Medulla oblongata (tissue), 1 donor: ENCODE measurements around the gene DMP1.
A peak's percentile ranks its signal among the peaks of the same experiment; 100 is the strongest.

Experiments
- DNase-seq: peaks from one replicate; pipeline ENCODE4 v3.0.0-alpha.2; 2015; ENCODE audit errors: extremely low spot score

DMP1 gene, protein sequence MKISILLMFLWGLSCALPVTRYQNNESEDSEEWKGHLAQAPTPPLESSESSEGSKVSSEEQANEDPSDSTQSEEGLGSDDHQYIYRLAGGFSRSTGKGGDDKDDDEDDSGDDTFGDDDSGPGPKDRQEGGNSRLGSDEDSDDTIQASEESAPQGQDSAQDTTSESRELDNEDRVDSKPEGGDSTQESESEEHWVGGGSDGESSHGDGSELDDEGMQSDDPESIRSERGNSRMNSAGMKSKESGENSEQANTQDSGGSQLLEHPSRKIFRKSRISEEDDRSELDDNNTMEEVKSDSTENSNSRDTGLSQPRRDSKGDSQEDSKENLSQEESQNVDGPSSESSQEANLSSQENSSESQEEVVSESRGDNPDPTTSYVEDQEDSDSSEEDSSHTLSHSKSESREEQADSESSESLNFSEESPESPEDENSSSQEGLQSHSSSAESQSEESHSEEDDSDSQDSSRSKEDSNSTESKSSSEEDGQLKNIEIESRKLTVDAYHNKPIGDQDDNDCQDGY

DNA sequence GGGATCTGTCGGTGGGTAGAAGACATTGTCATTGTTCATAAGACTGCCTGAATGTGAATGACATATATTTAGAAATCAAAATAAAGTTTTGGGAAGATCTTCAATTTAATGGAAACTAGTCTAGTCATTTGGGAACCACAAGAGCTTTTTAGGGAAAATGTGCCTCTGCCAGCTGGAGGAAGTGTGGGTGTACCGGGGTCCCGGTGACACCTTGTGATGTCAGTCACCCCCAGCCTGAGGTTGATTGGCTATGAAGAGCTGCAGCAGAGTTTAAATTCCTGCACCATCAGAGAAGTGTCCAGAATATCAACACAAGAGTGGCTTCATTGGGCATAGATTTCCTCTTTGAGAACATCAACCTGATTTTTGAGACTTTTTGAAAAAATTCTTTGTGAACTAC, at the start of gene DMP1:
TSS of gene DMP1 (plus strand) at position 301 of the 400 bp plus-strand sequence. CDS start 6,213 bp downstream, outside the sequence.
- no peak for DNase-seq

DNA sequence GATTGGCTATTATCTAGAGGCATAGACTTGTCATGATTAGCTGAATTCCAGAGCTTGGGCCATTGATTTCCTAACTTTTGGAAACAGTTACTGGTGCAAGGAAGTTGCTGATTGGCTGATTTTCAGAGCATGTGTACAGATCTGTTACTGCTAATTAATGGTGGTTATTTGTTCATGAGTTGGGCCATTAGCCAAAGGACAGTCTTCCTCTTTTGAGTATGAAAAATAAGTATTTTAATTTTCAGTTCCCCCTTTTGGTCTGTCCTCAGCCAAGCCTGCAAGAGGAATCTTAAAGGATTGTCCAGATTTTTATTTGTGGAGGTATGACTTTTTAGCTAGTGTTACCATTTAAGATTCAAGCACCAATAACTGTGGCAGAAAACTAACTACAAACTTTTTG, 48.7 kb upstream of the DMP1 start:
- no peak for DNase-seq

DNA sequence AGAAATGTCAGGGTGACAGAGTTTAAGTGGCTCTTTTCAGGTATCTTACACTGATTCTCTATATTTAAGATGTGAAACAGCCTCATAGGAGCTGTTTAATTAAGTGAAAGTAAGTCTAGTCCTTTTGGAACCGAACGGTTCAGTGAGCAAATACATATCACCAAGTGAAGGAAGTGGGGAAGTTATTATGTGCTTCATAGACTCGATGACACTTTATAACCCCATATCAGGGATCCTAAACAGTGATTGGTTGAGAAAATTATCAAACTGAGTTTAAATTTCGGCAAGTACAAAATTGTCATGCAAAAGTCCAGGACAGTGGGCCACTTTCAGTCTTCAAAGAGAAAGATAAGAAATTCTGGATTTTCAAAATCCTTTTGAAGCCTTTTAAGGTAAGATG, 41.9 kb upstream of the DMP1 start, which contains the start of gene DSPP:
TSS of gene DSPP (plus strand) at position 301 of the 400 bp plus-strand sequence. CDS start 2,380 bp downstream, outside the sequence.
- DNase-seq = no peak

DNA sequence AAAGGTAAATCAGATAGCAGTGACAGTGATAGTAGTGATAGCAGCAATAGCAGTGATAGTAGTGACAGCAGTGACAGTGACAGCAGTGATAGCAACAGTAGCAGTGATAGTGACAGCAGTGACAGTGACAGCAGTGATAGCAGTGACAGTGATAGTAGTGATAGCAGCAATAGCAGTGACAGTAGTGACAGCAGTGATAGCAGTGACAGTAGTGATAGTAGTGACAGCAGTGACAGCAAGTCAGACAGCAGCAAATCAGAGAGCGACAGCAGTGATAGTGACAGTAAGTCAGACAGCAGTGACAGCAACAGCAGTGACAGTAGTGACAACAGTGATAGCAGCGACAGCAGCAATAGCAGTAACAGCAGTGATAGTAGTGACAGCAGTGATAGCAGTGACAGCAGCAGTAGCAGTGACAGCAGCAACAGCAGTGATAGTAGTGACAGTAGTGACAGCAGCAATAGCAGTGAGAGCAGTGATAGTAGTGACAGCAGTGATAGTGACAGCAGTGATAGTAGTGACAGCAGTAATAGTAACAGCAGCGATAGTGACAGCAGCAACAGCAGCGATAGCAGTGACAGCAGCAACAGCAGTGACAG, 35.7 kb upstream of the DMP1 start:
- no peak for DNase-seq

DNA sequence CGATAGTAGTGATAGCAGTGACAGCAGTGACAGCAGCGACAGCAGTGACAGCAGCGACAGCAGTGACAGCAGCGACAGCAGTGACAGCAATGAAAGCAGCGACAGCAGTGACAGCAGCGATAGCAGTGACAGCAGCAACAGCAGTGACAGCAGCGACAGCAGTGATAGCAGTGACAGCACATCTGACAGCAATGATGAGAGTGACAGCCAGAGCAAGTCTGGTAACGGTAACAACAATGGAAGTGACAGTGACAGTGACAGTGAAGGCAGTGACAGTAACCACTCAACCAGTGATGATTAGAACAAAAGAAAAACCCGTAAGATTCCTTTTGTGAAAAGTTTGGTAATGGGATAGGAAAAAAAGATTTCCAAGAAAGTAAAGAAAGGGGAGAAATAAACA, 33.8 kb upstream of the DMP1 start:
- no peak for DNase-seq

DNA sequence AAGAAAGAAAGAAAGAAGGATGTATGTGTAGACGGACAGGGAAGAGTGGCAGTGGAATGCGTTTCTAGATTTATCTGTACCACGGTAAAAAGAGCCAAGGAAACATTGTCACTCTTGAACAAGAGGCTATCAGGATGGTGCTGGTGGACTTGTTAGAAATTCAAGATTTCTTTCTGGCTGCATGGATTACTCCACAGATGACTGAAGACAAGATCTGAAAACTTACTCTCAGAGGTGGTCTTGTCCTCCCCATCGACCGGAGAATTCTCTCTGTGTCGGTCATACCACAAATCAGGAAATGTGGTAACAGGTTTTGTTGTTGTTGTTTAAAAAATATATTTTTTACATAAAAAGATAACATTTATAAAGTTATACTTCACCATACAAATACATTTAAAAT, 30.0 kb upstream of the DMP1 start:
- DNase-seq = no peak

DNA sequence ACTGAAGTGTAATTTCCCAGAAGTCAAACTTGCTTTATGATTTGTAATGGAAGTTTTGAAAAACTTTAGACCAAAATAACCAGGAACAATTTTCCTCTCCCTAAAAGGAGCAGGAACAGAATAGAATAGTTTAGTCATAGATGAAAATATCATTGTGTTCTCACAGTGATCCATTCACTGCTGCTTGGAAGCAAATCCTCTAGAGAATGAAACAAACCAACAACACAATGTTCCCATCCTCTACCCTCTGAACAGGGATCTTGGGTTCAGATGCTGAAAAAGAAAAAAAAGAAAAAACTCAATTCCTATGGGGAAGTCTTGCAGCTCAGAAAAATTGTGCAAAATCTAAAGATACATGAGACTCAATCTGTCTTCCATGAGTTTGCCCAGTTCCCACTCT, 29.6 kb upstream of the DMP1 start:
- DNase-seq = peak; percentile 50

DNA sequence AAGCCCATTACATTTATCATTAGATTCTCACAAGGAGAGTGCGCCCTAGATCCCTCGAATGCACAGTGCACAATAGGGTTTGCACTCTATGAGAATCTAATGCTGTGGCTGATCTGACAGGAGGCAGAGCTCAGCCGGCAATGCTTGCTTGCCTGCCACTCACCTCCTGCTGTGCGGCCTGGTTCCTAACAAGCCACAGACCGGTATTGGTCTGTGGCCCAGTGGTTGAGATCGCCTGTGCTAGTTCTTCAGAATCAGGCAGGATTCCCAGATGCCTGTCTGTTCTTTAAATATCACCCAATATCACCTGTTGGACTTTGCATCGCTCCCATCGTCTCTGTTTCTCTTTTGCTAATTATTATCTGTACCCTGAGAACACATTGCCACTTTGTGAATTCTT, 27.8 kb upstream of the DMP1 start:
- no peak for DNase-seq

DNA sequence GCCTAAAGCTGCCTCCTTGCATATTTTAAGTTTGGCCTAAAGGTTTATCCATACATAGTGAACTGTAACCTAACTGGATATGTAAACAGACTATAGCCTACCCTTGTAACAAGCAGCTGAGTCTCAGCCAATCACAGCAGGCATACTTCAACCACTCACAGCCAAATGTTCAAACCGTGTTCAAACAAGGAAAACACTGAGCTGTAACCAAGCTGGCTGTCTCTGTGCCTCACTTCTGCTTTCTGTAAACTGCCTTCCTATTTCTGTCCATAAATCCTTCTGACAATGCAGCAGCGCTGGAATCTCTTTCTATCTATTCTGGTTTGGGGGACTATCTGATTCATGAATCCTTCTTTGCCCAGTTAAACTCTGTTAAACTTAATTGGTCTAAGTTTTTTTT, 25.4 kb upstream of the DMP1 start:
- no peak for DNase-seq

DNA sequence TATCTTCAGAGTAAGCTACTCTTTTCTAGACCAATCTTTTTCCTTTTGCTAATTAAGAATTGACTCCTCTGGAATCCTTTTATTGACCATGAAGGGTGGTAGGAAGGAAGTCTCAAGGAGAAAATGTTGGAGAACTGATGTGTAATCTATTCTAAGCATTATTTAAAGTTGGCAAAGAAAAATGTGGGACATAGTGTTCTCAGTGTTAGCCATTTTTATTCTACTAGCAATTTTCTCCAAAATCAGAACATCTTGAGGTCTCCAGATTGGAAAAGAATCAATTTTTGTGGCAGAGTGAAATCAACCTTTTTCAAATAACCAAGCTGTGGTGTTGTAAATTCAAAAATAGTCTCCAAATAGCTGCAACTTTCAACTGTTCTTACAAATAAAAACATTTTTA, 18.4 kb upstream of the DMP1 start:
- DNase-seq = no peak

DNA sequence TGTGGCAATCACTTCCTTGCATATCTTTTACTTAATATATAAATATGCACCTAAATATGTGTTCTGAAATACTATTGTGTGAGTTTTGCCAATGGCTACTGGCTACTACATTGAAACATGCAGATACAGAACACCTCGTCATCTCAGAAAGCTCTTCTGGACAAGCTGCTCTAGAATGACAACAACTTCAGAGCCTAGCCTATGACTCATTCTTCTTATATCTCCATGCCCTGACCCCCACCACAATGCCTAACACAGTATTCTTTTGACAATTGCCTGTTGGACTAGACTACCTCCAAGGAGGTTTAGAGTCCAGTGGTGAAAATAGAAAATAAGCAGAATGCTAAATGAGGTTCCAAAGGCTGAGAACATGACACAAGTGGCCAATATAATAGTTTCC, 17.6 kb upstream of the DMP1 start:
- DNase-seq = no peak

DNA sequence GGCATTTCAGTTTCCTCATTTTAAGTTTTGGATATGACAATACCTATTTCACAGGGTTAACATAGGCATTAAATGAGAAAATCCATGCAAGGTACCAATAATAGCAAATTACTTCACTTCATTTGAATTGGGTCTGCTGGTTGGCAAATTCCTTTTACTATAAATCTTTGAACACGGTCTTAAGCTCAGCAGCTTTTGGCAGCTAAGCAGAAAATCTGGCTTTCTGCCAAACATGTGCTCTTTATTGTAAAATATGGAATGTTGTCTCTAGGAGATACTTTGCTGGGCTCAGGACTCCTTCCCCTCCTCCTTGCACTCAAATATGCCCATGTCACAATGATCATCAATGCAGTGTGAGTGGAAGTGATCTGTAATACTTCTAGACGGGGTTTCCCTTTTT, 16.8 kb upstream of the DMP1 start:
- no peak for DNase-seq

DNA sequence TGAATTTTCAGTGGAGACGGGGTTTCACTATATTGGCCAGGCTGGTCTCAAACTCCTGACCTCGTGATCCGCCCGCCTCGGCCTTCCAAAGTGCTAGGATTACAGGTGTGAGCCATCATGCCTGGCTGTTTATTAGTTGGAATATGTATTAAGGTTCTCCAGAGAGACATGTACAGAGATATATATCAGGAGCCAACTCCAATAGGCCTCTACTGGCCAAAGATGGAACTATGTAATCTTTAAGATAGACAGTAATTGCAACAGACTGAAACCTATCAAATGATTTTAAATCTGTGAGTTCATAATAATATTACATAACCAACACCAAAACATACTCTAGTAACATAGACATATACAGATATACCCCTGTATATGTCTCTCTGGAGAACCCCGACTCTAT, 5.8 kb upstream of the DMP1 start:
- no peak for DNase-seq

DNA sequence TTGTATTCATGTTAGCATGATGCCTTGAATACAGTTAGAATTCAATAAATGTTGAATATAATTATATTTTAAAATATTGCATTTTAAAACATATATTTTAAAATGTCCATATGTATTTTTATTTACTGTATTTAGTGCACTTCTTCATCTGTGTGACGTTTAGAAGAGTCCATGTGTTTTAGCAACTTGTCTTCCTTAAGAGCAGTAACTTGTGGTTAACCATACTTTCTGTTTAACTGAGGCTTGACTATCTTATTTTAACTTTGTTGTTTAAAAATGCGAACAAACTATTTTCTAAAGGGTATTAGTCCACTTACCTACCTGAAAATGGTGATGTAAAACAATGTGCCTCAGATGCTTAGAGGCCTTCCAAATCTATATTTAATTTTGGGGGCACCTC, 858 bp downstream of the DMP1 start:
- no peak for DNase-seq

DNA sequence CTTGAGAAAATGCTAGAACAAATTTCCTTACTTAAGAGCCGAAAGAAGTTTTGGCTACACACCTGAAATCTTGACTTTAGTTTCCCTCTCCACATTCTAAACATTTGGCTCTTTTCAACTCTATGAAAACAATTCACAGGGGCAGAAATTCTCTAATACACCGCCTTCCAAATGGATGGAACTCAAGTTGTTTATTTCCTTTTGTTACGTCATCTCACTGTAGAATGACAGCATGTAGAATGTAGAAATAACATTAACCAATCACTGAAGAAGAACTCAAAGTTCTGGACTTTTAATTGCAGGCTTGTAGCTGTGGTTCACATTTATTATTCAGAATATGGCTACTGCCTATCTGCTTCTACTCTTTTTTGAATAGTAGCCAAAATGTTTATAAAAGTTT, 1.9 kb downstream of the DMP1 start:
- no peak for DNase-seq

DNA sequence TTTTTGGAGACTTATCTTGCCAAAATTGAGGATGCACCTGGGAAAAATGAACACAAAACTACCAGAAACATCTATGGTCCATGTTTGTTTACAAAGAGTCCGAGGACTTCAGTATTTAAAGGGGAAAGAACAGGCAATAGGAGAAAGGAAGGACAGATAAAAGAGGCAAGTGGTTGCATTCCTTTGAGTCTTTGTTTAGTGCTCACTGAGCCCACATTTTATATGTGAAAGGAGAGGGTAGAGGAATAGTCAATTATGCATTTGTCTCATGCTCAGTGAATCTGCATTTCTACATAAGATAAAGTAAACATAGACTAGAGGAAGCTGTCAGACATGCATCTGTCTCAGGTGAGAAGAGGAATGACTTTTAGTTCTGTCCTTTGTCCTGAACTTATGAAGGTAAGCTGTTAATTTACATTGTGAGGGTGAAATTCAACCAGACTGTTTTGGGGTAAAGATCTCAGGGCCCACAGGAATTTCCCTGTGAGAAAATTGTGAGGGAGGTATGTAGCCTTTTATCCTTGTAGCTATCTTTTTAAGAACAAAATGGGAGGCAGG, 4.5 kb downstream of the DMP1 start:
- DNase-seq = no peak

DNA sequence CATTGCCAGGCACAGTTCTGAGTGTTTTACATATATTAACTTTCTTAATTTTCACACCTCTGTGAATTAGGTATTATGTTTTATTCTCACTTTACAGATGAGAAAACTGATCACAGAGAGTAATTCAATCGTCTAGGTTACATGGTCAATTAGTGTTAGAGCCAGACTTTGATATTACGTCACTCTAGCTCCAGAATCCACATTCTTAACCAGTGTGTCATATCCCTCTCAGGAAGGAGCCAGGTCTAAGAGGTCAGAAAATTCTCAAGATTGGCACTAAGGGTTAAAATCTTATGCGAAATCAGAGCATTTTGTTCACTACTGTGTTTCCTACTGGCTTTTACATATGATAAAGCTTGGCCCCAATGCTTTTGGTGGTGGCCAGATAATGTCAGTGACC, 7.4 kb downstream of the DMP1 start:
- DNase-seq = no peak

DNA sequence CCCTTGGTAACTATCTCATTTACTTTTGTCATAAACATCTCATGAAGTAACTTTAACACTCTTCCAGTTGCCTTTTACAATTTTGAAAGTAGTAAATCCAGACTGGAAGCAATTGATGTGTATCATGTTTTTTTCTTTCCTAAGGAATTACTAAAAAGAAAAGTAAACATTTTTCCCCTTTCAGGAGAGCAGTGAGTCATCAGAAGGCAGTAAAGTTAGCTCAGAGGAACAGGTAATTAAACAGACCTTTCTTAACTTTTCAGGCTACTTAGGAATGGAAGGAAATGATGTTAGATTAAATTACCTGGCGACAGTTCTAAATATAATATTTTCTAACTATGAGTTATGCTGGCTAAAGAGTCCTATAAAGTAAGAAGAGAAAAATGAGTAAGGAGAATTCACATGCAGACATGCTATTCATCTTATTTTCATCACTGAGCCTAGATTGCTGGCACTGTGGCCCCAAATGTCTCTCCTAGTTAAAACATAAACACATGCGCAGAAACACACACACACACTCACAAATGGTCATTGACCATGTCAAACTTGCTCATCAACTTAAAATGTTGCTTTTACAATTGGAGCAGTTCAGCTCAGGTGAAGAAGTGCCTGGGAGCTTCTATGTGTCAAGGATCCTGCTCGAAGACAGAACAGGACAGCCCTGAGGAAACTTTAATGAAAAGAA, 9.3 kb downstream of the DMP1 start:
- DNase-seq = no peak

DNA sequence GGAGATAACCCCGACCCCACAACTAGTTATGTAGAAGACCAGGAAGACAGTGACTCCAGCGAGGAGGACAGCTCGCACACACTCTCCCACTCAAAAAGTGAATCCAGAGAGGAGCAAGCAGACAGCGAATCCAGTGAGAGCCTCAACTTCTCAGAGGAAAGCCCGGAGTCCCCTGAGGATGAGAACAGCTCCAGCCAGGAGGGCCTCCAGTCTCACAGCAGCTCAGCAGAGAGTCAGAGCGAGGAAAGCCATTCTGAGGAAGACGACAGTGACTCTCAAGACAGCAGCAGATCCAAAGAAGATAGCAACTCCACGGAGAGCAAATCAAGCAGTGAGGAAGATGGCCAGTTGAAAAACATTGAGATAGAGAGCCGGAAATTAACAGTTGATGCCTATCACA, 12.8 kb downstream of the DMP1 start:
- DNase-seq = no peak

DNA sequence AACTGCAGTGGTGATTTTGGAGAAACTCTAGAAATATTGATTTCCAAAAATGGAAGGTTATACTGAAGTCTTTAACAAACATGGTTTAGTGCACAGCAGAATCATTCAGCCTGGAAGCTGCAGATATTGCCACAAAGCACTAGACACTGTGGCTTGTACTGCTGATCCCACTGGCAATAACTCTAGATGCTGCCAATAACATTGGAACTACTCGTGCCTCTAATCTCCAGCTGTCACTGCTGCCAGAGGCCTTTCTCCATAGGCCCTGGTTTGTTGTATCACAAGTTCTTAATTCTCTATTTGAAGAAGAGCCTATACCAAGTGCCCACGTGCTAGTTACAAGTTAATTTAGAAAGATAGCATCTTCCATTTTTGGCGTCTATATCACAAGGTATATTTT, 19.3 kb downstream of the DMP1 start:
- no peak for DNase-seq

DNA sequence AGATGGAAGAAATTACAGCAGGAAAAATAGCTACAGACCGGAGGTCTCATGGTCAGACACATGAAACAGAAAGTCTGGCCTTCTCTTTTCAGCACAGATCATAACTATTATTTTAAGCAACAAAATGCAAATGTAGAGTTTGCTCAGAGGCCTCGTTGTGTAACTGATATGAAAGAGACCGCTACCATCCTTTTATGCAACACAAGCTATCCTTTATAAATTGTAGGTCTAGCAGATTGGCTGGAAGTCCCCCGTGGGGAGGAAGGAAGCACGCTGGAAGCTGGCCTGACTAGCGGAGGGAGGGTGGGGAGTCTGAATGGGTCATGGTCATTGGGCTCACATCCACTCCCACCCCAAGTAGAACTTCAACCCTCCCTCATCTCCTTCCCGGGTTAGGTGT, 27.7 kb downstream of the DMP1 start:
- peak; percentile 13 for DNase-seq

DNA sequence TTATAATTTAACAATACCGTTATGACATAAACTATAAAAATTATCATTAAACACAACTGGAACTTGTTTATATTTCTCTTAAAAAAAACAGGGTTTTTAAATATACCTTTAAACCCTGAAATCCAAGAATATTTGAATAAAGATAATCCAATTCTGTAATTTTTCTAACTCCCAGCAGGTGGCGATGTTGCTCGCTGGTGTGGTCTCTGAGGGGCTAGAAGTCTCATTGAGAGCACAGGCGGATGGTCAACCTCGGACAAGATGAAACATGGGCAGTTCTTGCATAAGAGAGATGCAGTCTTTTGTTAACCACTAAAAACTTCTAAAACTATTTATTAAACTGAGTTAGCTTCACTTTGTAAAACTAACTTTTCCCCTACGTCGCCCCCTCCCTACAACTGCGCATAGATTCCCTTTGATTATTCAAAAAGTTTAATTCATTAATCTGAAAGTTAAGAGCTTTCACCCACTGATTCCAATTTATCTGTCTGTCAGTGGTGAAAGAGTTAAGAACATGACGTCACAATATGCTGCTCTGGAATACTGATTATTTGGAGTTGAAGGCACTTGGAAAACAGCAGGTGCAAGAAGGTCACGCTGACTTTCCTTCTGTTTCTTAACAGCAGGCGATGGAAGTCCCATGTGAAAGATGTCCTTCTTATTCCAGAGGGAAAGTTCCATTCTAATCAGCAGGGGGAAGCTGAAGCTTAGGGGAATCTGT, 29.5 kb downstream of the DMP1 start:
- DNase-seq = peak; percentile 92
